ENCODE results near the gene CYBB.

Gene CYBB

GRCh38 chrX:37786624-37787422 is 7.0 kb downstream of the CYBB start:
- DNase-seq, result no peak

- DNase-seq, result no peak
These were observed 7.6 kb downstream of the CYBB start for GRCh38 chrX:37787423-37787869.

GRCh38 chrX:37796310-37796709 is 16.5 kb downstream of the CYBB start:
- DNase-seq, result no peak

- DNase-seq, result no peak
These were observed 16.9 kb downstream of the CYBB start for GRCh38 chrX:37796805-37797204.

- DNase-seq, result no peak
These were observed 20.1 kb downstream of the CYBB start for GRCh38 chrX:37799936-37800335.

- DNase-seq, result no peak
These were observed 20.9 kb downstream of the CYBB start for GRCh38 chrX:37800717-37801116.

GRCh38 chrX:37802028-37802427 is 22.2 kb downstream of the CYBB start:
- DNase-seq, result no peak

- DNase-seq, result no peak
These were observed 23.2 kb downstream of the CYBB start for GRCh38 chrX:37803057-37803456.

- DNase-seq, result no peak
These were observed 30.1 kb downstream of the CYBB start for GRCh38 chrX:37809970-37810369.

- DNase-seq, result no peak
These were observed 32.3 kb downstream of the CYBB start for GRCh38 chrX:37812110-37812509.

- DNase-seq, result no peak
These were observed 33.7 kb downstream of the CYBB start for GRCh38 chrX:37813570-37813969.

GRCh38 chrX:37815366-37815765 is 35.5 kb downstream of the CYBB start:
- no peak for DNase-seq

- no peak for DNase-seq
These were observed 36.9 kb downstream of the CYBB start for GRCh38 chrX:37816766-37817165.

GRCh38 chrX:37817176-37817575 is 37.3 kb downstream of the CYBB start:
- DNase-seq, result no peak

GRCh38 chrX:37817579-37817978 is 37.7 kb downstream of the CYBB start:
- DNase-seq, result no peak

- DNase-seq, result no peak
These were observed 38.2 kb downstream of the CYBB start for GRCh38 chrX:37818031-37818430.

- DNase-seq, result no peak
These were observed 40.8 kb downstream of the CYBB start for GRCh38 chrX:37820646-37821045.

- DNase-seq, result no peak
These were observed 44.8 kb downstream of the CYBB start for GRCh38 chrX:37824491-37825214.

GRCh38 chrX:37825215-37825842 is 45.5 kb downstream of the CYBB start:
- peak; percentile 47 for DNase-seq

GRCh38 chrX:37829721-37830120 is 49.9 kb downstream of the CYBB start:
- no peak for DNase-seq

- no peak for DNase-seq
These were observed 50.5 kb downstream of the CYBB start for GRCh38 chrX:37830371-37830770.

- DNase-seq, result no peak
These were observed 55.1 kb downstream of the CYBB start for GRCh38 chrX:37834937-37835336.

- no peak for DNase-seq
These were observed 61.1 kb downstream of the CYBB start for GRCh38 chrX:37840931-37841330.

GRCh38 chrX:37844622-37845021 is 64.8 kb downstream of the CYBB start:
- no peak for DNase-seq

Measured in NCI-H2227 treated with DMSO at 0.1 percent for 48 hours (cell line).